BE2C (cell line): ENCODE results near the gene RAB7A.

ENCODE experiments used
- DNase-seq: peaks from one replicate; pipeline ENCODE4 v3.0.0-alpha.2; 2020
- H3K27me3 ChIP-seq: fragments of 250-450 bp; sonication (Bioruptor Pico); 2 replicates; pipeline ENCODE4 v1.5.1; 2020; ENCODE audit warnings: mild to moderate bottlenecking
- H3K36me3 ChIP-seq: fragments of 250-450 bp; sonication (Bioruptor Pico); 2 replicates; pipeline ENCODE4 v1.5.1; 2020; ENCODE audit warnings: mild to moderate bottlenecking
- H3K4me1 ChIP-seq: fragments of 250-450 bp; sonication (Bioruptor Pico); 2 replicates; pipeline ENCODE4 v1.5.1; 2020
- H3K4me3 ChIP-seq: 2 replicates; pipeline ENCODE4 v1.5.1; 2011; ENCODE audit warnings: low read depth, low read length
- H3K9me3 ChIP-seq: fragments of 250-450 bp; sonication (Bioruptor Pico); 2 replicates; pipeline ENCODE4 v1.5.1; 2020
- TF ChIP-seq, protein P1 (sequence below): IDR thresholded peaks from 2 replicates; pipeline ENCODE4 v1.5.1; 2012; ENCODE audit warnings: mild to moderate bottlenecking, low read depth, low read length

RAB7A gene

DNA sequence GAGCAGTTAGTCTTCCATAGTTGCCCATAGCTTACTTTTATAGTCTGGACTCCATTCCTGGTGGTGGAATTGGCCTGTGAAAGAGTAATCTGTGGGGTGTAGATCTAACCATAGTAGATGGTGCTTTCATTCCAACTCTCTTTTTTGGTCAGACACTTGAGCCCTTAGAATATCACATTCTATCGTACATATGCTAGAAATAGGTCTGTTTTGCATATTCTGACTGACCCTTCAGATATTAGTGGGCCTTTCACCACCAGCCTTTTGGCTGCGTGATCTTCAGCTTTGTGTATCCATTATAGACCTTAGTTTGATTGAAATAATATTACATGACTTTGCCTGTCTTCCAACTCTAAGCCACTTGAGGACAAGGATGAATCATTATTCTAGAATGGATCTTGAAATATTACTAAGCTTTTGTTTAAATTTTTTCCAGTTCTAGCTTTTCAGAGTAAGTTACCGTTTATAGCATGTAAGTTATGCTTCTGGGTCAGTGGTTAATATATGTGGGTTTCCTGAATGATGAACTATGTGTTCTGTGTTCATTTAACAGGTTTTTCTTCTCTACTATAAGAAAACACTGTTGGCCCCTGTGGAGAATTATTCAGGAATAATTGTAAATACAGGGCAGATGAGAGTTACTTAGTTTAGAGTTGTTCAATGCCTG is 8.7 kb downstream of the RAB7A start:
- no peaks in the 10 kb centered on the region for H3K4me1 ChIP-seq
- H3K4me3 ChIP-seq = no peak overlapping the region
- TF ChIP-seq, protein P1, sequence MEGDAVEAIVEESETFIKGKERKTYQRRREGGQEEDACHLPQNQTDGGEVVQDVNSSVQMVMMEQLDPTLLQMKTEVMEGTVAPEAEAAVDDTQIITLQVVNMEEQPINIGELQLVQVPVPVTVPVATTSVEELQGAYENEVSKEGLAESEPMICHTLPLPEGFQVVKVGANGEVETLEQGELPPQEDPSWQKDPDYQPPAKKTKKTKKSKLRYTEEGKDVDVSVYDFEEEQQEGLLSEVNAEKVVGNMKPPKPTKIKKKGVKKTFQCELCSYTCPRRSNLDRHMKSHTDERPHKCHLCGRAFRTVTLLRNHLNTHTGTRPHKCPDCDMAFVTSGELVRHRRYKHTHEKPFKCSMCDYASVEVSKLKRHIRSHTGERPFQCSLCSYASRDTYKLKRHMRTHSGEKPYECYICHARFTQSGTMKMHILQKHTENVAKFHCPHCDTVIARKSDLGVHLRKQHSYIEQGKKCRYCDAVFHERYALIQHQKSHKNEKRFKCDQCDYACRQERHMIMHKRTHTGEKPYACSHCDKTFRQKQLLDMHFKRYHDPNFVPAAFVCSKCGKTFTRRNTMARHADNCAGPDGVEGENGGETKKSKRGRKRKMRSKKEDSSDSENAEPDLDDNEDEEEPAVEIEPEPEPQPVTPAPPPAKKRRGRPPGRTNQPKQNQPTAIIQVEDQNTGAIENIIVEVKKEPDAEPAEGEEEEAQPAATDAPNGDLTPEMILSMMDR = no peak
- no peaks in the 10 kb centered on the region for H3K27me3 ChIP-seq
- peaks cover 29% of the 10 kb centered on the region for H3K36me3 ChIP-seq
- no peaks in the 10 kb centered on the region for H3K9me3 ChIP-seq
- no peak for DNase-seq

- H3K27me3 ChIP-seq = no peaks in the 10 kb centered on the region
- peaks cover 31% of the 10 kb centered on the region for H3K36me3 ChIP-seq
- H3K4me1 ChIP-seq = no peaks in the 10 kb centered on the region
- no peak overlapping the region for H3K4me3 ChIP-seq
- H3K9me3 ChIP-seq = no peaks in the 10 kb centered on the region
- DNase-seq = no peak
- TF ChIP-seq, protein P1 = no peak
These were observed 9.3 kb downstream of the RAB7A start for GRCh38 chr3:128735287-128735686.

- Histone ChIP-seq H3K36me3 (peaks cover 29% of the 10 kb centered on the region), H3K9me3 (no peaks in the 10 kb centered on the region), H3K27me3 (no peaks in the 10 kb centered on the region), H3K4me3 (no peak overlapping the region), H3K4me1 (no peaks in the 10 kb centered on the region)
- DNase-seq = no peak
- TF ChIP-seq, protein P1 = no peak
These were observed 9.9 kb downstream of the RAB7A start for GRCh38 chr3:128735884-128736283.

GRCh38 chr3:128736601-128737000 is 10.6 kb downstream of the RAB7A start:
- DNase-seq = no peak
- no peaks in the 10 kb centered on the region for H3K27me3 ChIP-seq
- no peaks in the 10 kb centered on the region for H3K9me3 ChIP-seq
- no peaks in the 10 kb centered on the region for H3K4me1 ChIP-seq
- peaks cover 26% of the 10 kb centered on the region for H3K36me3 ChIP-seq
- H3K4me3 ChIP-seq = no peak overlapping the region
- TF ChIP-seq, protein P1 = no peak

- no peaks in the 10 kb centered on the region for H3K4me1 ChIP-seq
- TF ChIP-seq, protein P1 = no peak
- no peaks in the 10 kb centered on the region for H3K27me3 ChIP-seq
- no peak overlapping the region for H3K4me3 ChIP-seq
- DNase-seq = no peak
- peaks cover 54% of the 10 kb centered on the region for H3K36me3 ChIP-seq
- peaks cover 6% of the 10 kb centered on the region for H3K9me3 ChIP-seq
These were observed 14.6 kb downstream of the RAB7A start for GRCh38 chr3:128740621-128741020.

- DNase-seq = no peak
- H3K36me3 ChIP-seq = peaks cover 48% of the 10 kb centered on the region
- peaks cover 6% of the 10 kb centered on the region for H3K9me3 ChIP-seq
- H3K4me3 ChIP-seq = no peak overlapping the region
- TF ChIP-seq, protein P1 = no peak
- H3K4me1 ChIP-seq = no peaks in the 10 kb centered on the region
- no peaks in the 10 kb centered on the region for H3K27me3 ChIP-seq
These were observed 17.0 kb downstream of the RAB7A start for GRCh38 chr3:128742821-128743594.
